DMS114 treated with DMSO at 0.1 percent for 48 hours (cell line): ENCODE measurements around the gene XAF1.
"Not testable (repeated sequence)": the region's sequence is repeated elsewhere in the genome, so short reads cannot be mapped to it uniquely, and the experiment has no call there.

Source experiments
- DNase-seq: peaks from one replicate; lab custom pipeline; 2025; ENCODE audit not compliant: unreplicated experiment; lab: John Stamatoyannopoulos, UW

XAF1 gene

DNA sequence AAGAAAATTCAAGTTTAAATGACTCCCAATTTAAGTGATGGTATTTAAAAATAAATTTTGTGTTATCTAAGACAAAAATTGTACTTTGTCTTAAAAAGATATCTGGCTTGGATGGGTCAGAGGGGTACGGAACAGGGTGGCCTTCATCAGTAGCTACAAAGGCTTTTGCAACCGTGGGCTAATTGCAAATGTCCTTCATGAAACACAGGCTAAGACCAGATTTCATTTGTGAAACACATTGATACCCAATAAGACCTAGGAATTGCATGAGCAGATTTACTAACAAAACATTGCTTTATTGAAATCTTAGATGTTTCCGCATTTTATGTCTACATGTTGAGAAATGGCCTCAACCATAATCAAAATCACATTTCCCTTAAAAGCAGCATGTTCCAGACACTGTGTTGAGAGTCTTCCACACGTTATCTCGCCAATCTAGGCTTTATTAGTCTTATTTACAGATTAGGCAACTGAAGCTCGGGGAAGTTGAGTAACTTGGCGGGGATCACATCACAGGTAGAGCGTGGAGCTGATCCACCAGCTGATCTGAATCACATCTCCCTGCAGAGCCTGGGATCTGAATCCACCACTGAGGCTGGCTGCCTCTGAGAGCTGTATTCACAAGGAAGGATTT is 42.0 kb downstream of the XAF1 start:
- DNase-seq, result no peak

DNA sequence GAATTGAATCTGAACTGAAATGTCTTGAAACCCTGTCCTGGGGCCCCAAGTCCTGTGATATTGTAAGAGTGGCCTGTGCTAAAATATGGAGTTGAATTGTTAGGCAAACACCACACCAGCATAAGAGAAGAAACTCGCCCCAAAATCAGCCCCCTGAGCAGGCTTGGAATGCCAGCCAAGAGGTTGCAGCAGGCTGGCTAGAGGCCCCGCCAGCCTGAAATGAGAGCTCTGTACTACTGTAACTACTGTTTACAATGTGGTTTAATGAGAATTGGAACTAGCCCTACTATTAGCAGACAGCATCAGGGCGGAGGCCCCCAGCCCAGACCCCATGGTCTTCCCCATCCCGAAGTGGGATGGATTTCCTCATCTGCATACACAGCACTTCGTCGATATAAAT is 43.9 kb downstream of the XAF1 start:
- no peak for DNase-seq

DNA sequence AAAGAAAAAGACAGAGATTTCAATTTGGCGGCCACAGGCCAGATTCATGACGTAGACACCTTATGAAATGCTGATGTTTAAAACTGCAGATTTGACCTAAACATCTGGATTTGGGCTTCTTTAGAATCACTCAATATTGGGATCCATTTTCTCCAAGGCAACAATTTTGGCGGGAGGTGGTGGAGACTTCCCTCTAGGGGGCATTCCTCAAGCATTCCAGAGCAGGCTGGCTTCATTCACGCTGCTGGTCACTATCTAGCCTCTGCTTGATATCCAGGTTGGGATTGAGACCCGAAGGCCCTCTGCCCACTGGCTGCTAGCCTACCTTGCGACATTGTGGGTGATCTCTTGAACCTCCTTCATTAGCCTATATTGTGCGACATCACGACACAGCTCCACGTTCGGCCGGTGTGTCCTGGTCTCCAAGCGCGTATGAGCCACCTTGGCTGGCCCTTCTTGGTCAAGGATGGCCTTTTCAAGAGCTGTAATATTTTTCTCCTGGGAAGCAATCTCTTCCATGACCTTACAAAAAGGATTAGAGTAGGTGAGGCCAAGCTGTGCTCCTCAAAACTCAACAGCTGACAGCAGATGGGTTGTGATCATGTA is 44.7 kb downstream of the XAF1 start:
- DNase-seq, result no peak

DNA sequence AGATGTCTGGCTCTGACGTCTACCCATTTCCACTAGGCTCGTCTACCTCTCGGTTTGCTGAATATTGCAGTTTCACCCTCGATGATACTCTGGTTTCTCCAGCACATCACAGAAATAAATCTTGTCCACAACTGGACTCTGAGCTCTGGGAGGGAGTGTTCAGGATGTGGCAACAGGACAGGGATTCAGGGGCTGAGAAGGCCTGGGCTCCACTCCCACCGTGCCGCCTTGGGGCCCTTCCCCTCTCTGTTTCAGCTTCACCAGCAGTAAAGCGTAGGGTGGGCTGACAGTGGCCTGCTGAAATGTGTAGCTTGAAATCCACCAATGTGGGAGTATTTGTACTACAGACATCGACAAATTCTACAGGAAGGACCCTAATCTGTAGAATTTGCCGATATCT is 55.7 kb downstream of the XAF1 start:
- DNase-seq, result no peak

DNA sequence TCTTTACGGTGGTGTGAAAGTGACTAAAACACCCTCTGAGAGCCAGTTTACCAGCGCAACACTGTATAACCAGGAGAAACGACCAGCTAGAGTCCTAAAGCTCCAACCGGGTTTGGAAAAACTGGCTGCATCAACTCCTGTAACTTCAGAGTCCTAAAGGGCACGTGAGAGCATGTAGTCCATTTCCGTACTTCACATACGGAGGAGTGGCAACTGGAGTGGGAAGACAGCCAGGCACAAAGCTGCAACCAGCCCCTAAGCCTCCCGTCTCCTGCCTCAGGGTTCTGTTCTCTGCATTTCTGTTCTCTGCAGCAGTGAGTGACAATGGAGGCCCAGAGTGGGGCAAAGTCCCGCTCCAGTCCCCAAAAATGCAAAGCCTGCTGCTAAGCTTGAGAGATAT is 56.4 kb downstream of the XAF1 start:
- DNase-seq, result no peak

DNA sequence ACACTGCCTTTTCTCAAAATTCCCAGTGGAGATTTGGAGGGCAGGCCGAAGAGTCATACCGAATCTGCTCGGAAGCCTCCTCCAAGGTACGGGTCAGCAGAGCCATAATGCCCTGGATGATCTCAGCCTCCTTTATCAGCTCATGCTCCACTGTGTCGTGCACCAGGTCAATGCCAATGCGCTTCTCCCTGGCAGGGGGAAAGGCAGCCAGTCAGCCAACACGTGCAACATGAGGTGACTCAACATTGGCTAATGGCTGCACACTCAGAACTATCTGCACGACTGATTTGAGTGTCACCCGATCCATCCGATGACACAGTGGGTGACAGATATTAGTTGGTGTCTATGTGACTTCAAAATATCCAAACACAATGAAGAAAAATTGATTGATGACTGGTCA is 59.9 kb downstream of the XAF1 start:
- DNase-seq, result no peak

DNA sequence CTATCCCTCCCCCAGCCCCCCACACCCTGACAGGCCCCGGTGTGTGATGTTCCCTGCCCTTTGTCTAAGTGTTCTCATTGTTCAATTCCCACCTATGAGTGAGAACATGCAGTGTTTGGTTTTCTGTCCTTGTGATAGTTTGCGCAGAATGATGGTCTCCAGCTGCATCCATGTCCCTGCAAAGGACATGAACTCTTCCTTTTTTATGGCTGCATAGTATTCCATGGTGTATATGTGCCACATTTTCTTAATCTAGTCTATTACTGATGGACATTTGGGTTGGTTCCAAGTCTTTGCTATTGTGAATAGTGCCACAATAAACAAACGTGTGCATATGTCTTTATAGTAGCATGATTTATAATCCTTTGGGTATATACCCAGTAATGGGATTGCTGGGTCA is 60.5 kb downstream of the XAF1 start:
- not testable (repeated sequence) for DNase-seq

DNA sequence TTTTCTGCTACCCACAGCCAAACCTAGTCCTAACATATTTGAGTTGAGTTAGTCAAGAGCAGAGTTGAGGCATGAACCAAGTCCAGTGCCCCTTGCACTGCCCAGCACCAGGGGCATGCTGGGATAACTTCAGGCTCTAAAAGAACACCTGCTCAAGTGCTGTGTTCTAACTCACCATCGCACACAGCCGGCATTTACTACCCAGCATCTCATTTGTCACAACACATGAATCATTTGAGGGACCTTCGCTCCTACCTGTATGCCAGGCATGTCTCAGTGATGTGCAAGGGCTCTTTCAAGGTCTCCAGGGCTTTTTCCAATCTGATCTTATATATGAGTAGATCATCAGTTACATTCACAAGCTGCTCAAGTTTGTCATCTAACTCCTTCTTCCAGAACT is 63.1 kb downstream of the XAF1 start:
- no peak for DNase-seq

DNA sequence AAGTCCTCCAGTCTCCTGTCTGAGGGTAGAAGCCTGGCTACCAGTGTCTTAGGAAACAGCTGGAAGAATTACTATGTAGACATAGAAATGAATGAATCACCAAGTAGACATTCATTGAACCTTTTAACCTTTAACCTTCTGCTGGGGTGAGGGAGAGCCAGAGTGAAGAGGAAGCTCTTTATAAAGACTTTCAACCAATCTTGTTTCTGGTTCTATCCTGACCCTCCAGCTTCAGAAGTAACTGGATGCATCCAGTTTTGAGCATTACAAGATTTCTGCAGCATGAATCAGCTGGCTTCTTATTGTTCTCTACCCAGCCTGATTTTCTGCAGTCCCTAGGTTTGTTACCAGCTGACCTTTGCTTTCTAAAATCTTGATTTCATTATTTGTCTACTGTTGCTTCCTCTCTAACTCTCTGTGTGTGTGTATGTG is 67.2 kb downstream of the XAF1 start:
- no peak for DNase-seq
